Ovary (tissue), 9 donors: Measurements from ENCODE around the gene STAT3. TPM values are rescaled to one million over a fixed set of nuclear protein-coding genes. Genes with fewer than 3 reads are reported as not detected.
"Not testable (repeated sequence)": the region's sequence is repeated elsewhere in the genome, so short reads cannot be mapped to it uniquely, and the experiment has no call there.

Experiments
- DNase-seq, 5 donors: peaks; one replicate each; pipeline ENCODE4 v3.0.0-alpha.2; 2019 to 2020
- H3K27ac ChIP-seq, 2 donors: fragments of 200-600 bp; one replicate each; pipeline versions ENCODE4 v1.5.1 to v1.8.0; 2019 to 2022
- H3K27me3 ChIP-seq: fragments of 200-600 bp; one replicate; pipeline ENCODE4 v1.8.0; 2022
- H3K36me3 ChIP-seq: fragments of 200-600 bp; sonication (generic); one replicate; pipeline ENCODE4 v1.5.1; 2019
- H3K4me1 ChIP-seq: one replicate; pipeline ENCODE4 v1.8.1; 2013; ENCODE audit warnings: mild to moderate bottlenecking, moderate library complexity; ENCODE audit not compliant: insufficient read depth
- H3K4me3 ChIP-seq: fragments of 200-600 bp; sonication (generic); one replicate; pipeline ENCODE4 v1.5.1; 2017
- H3K9me3 ChIP-seq, 2 donors: fragments of 200-600 bp in 1 of 2; sonication (generic) in 1 of 2; one replicate each; pipeline versions ENCODE4 v1.5.1 to v1.8.1; 2013 to 2019; ENCODE audit warnings: mild to moderate bottlenecking in 1 of 2, moderate library complexity in 1 of 2
- CTCF ChIP-seq, 3 donors: fragments of 450-650 bp in 2 of 3; fragments of 200-600 bp in 1 of 3; IDR thresholded peaks; one replicate each; pipeline versions ENCODE4 v1.5.1 to v1.8.0; 2016 to 2022; ENCODE audit warnings: antibody characterized with exemption in 3 of 3, mild to moderate bottlenecking in 1 of 3
- EP300 ChIP-seq: sonication (generic); formaldehyde crosslinking; IDR thresholded peaks from one replicate; pipeline ENCODE4 v1.6.1; 2017; ENCODE audit warnings: antibody characterized with exemption
- POLR2A ChIP-seq: fragments of 450-650 bp; IDR thresholded peaks from one replicate; pipeline ENCODE4 v1.6.1; 2017; ENCODE audit warnings: antibody characterized with exemption, mild to moderate bottlenecking, moderate library complexity
- WGBS, 3 donors: extraction: QIAGEN DNeasy Blood & Tissue Kit in 1 of 3; methylation state at CpG; one replicate each; pipeline versions ENCODE4 v1.1.5 to v1.1.7; 2013 to 2017; 5-methylcytosine and 5-hydroxymethylcytosine counted together
- intact Hi-C, 4 donors: fragments of 100-400 bp; cut with DNase I; formaldehyde crosslinking; loops; one replicate each; pipeline versions ENCODE4 v1.11.0 to v1.15.1; 2022 to 2023
- polyA plus RNA-seq, 2 donors: library from polyadenylated mRNA; stranded (reverse); fragments of 200-250 nt in 1 of 2; fragments of 350-450 nt in 1 of 2; fragmentation: Illumina TruSeq in 1 of 2; extraction: RNeasy Lipid Tissue Mini Kit (QIAGEN cat#74804) in 1 of 2; gene quantifications; one replicate each; pipeline ENCODE4 v1.2.3, GENCODE V29; 2013 to 2014
- total RNA-seq, 7 donors: library from RNA; depleted of rRNA in 2 of 7; stranded (reverse); fragments of >200 nt in 2 of 7; fragmentation: NEBNext Ultra II Directional in 3 of 7; extraction: Animal tissue kit (Norgen Biotek cat#: 25700) in 3 of 7; gene quantifications; one replicate each; pipeline versions ENCODE4 v1.1.0 to v1.2.4, GENCODE V29; 2016 to 2023
- donor health status: DM: no; HTN: no; CAD: no; lungs with moderate emphysema.
- donor health status: DM: no; HTN: no; CAD: no.
- donor health status: Bipolar disorder and iron deficiency.
- donor health status: DM: yes; HTN: yes; CAD: no.
- donor health status: DM: no; HTN: no; CAD: no.
- donor health status: DM: yes; HTN: yes; CAD: no.

STAT3 gene
- total and polyA plus RNA-seq, 9 donors, result 58.3 to 301 (median 192) TPM

- Histone ChIP-seq H3K4me1 (peaks cover 9% of the 10 kb centered on the region), H3K27me3 (no peaks in the 10 kb centered on the region), H3K36me3 (no peaks in the 10 kb centered on the region), H3K27ac (no peak overlapping the region), H3K9me3 (no peaks in the 10 kb centered on the region), H3K4me3 (no peak overlapping the region)
- intact Hi-C loops, result no loop called here
- WGBS, 3 donors, result 46 to 56% (median 52%) methylated on average over 4 of the region's 4 CpGs
- no peak for TF ChIP-seq EP300
- TF ChIP-seq CTCF (IDR thresholded peaks at IDR 0.05), result no peak
- TF ChIP-seq POLR2A, result no peak
- no peak for DNase-seq
Measured at GRCh38 chr17:42270170-42270535, 118.1 kb downstream of the STAT3 start.

- 89 to 92% (median 89%) methylated on average over 5 of the region's 5 CpGs for WGBS, 3 donors
- no peak for TF ChIP-seq POLR2A
- no peak for TF ChIP-seq EP300
- TF ChIP-seq CTCF (IDR thresholded peaks at IDR 0.05), result no peak
- Histone ChIP-seq H3K36me3 (no peaks in the 10 kb centered on the region), H3K27ac (no peak overlapping the region), H3K4me3 (no peak overlapping the region), H3K27me3 (no peaks in the 10 kb centered on the region), H3K4me1 (peaks cover 9% of the 10 kb centered on the region), H3K9me3 (no peaks in the 10 kb centered on the region)
- intact Hi-C loops, result no loop called here
- DNase-seq, result no peak
Measured at GRCh38 chr17:42268236-42268635, 120.0 kb downstream of the STAT3 start.

GRCh38 chr17:42266918-42267766 is 121.1 kb downstream of the STAT3 start:
- no peak overlapping the region for H3K27ac ChIP-seq
- intact Hi-C loops, result no loop called here

GRCh38 chr17:42266462-42266861 is 121.8 kb downstream of the STAT3 start:
- Histone ChIP-seq H3K4me3 (no peak overlapping the region), H3K4me1 (peaks cover 6% of the 10 kb centered on the region), H3K27ac (no peak overlapping the region), H3K9me3 (no peaks in the 10 kb centered on the region), H3K36me3 (no peaks in the 10 kb centered on the region), H3K27me3 (no peaks in the 10 kb centered on the region)
- DNase-seq, result no peak
- WGBS, 3 donors, result 77 to 82% (median 78%) methylated on average over 2 of the region's 2 CpGs
- TF ChIP-seq CTCF (IDR thresholded peaks at IDR 0.05) (no peak), POLR2A (no peak), EP300 (no peak)
- intact Hi-C loops, result no loop called here

More at GRCh38 chr17:42266918-42267766, 121.1 kb downstream of the STAT3 start:
- no peak for DNase-seq
- Histone ChIP-seq H3K27me3 (no peaks in the 10 kb centered on the region), H3K9me3 (no peaks in the 10 kb centered on the region), H3K4me3 (no peak overlapping the region), H3K4me1 (peaks cover 6% of the 10 kb centered on the region), H3K36me3 (no peaks in the 10 kb centered on the region)
- TF ChIP-seq EP300 (no peak), CTCF (IDR thresholded peaks at IDR 0.05) (no peak), POLR2A (no peak)
- 57 to 62% (median 57%) methylated on average over 9 of the region's 9 CpGs for WGBS, 3 donors

- H3K27me3 ChIP-seq, H3K27ac ChIP-seq, intact Hi-C loops, DNase-seq, H3K9me3 ChIP-seq, H3K36me3 ChIP-seq, H3K4me1 ChIP-seq, H3K4me3 ChIP-seq: not testable (repeated sequence)
- 93 to 100% methylated on average over 2 to 3 of the region's 4 CpGs; no CpG with 5 or more reads in 1 of the 3 donors for WGBS, 3 donors
Measured at GRCh38 chr17:42264366-42264765, 123.9 kb downstream of the STAT3 start.
